NB4 (cell line): ENCODE data around the gene PLXNA2.

Experiments used
- MAX ChIP-seq: IDR thresholded peaks from 2 replicates; pipeline ENCODE4 v1.6.1; 2011; ENCODE audit warnings: low read depth, low read length
- MYC ChIP-seq: IDR thresholded peaks from 2 replicates; pipeline ENCODE4 v1.6.1; 2011; ENCODE audit warnings: low read depth, low read length

DNA sequence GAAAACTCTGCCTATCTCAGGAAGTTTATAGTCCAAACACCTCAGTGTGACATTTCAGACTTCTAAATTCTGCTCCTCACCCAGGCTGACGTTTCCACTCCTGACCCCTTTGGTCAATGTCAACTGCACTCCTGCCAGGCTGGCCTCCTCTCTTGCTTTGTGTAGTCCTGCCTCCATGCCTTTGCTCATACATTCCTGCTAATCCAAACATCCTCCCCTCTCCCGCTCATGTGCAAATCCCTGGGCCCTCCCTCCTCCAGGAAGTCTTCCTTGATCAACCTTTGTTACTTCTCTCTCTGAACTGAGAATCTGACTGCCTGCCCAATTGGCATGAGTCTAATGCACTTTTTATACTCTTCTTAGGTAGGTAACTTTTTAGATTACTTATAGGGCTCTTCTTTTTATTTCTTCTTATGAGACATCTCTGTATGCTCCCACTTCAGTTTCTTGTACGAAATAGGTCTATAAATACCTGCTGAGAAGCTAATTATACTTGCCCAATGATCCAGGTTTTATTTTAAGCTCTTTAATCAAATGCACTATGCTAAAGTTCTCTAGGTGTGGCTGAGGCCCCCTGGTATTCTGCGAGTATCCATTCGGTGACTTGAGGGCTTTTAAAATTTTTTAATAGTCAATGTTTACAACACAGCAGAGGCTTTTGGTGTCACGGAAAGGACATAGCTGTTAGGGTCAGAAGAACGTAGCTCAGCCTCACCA lies 128.1 kb downstream of the PLXNA2 start:
- TF ChIP-seq MYC (no peak), MAX (no peak)
